Ovary (tissue), 3 donors: ENCODE measurements around the gene ITPKC.

Source experiments
- EP300 ChIP-seq: sonication (generic); formaldehyde crosslinking; IDR thresholded peaks from one replicate; pipeline ENCODE4 v1.6.1; 2017; ENCODE audit warnings: antibody characterized with exemption
- POLR2A ChIP-seq: fragments of 450-650 bp; IDR thresholded peaks from one replicate; pipeline ENCODE4 v1.6.1; 2017; ENCODE audit warnings: antibody characterized with exemption, mild to moderate bottlenecking, moderate library complexity
- TF ChIP-seq, protein P1 (sequence below), 3 donors: fragments of 450-650 bp in 2 of 3; fragments of 200-600 bp in 1 of 3; IDR thresholded peaks; one replicate each; pipeline versions ENCODE4 v1.5.1 to v1.8.0; 2016 to 2022; ENCODE audit warnings: antibody characterized with exemption in 3 of 3, mild to moderate bottlenecking in 1 of 3
- donor health status: DM: no; HTN: no; CAD: no.

DNA sequence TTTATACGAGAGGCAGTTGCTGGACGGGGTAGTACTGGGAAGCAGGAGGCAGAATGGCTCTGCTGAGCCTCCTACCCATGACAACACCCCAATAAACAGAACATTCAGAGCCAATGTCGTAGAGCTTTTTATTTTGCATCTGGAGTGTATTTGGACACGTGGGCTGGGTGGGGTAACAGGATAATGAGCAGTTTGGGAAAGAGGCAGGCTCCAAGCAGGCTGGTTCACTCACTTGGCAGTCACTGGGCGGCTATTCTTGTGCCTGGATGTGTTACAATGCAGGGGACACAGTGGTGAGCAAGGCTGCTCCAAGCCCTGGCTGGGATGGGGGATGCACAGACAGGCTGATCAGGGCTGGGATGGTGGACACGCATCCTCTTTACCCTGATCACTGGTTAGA lies 23.8 kb downstream of the ITPKC start:
- TF ChIP-seq POLR2A: no peak
- TF ChIP-seq, protein P1, sequence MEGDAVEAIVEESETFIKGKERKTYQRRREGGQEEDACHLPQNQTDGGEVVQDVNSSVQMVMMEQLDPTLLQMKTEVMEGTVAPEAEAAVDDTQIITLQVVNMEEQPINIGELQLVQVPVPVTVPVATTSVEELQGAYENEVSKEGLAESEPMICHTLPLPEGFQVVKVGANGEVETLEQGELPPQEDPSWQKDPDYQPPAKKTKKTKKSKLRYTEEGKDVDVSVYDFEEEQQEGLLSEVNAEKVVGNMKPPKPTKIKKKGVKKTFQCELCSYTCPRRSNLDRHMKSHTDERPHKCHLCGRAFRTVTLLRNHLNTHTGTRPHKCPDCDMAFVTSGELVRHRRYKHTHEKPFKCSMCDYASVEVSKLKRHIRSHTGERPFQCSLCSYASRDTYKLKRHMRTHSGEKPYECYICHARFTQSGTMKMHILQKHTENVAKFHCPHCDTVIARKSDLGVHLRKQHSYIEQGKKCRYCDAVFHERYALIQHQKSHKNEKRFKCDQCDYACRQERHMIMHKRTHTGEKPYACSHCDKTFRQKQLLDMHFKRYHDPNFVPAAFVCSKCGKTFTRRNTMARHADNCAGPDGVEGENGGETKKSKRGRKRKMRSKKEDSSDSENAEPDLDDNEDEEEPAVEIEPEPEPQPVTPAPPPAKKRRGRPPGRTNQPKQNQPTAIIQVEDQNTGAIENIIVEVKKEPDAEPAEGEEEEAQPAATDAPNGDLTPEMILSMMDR (IDR thresholded peaks at IDR 0.05): no peak
- no peak for TF ChIP-seq EP300
